BJ (cell line): ENCODE results near the gene ZNF670. TPM values are rescaled to one million over a fixed set of nuclear protein-coding genes. Genes with fewer than 3 reads are reported as not detected.

ENCODE experiments used
- CTCF ChIA-PET: fragments of 350-600 bp; formaldehyde crosslinking; extraction: SDS; loops from one replicate; lab custom pipeline; 2021; ENCODE audit warnings: antibody characterized with exemption, inconsistent platforms; lab: Yijun Ruan, JAX
- POLR2A ChIA-PET: fragments of 300-600 bp; sonication (Branson Sonifier 250); formaldehyde crosslinking; extraction: SDS; loops from one replicate; lab custom pipeline; 2021; ENCODE audit warnings: antibody characterized with exemption; lab: Charles Lee
- DNase-seq: peaks from one replicate; pipeline ENCODE4 v3.0.0-alpha.2; 2011; ENCODE audit warnings: low read depth
- H3K27me3 ChIP-seq: 2 replicates; pipeline ENCODE4 v1.6.0; 2011; ENCODE audit warnings: low read length; ENCODE audit not compliant: control insufficient read depth, insufficient read depth
- H3K36me3 ChIP-seq: 2 replicates; pipeline ENCODE4 v1.5.1; 2011; ENCODE audit warnings: low read length; ENCODE audit not compliant: control insufficient read depth, insufficient read depth
- H3K4me3 ChIP-seq: 2 replicates; pipeline ENCODE4 v1.5.1; 2011; ENCODE audit warnings: low read depth, mild to moderate bottlenecking, control low read depth, low read length
- CTCF ChIP-seq: IDR thresholded peaks from 2 replicates; pipeline ENCODE4 v1.5.1; 2011; ENCODE audit warnings: low read depth, mild to moderate bottlenecking, control low read depth, inconsistent platforms, low read length, moderate library complexity; ENCODE audit not compliant: insufficient read depth
- polyA plus RNA-seq: library from polyadenylated mRNA; depleted of rRNA; stranded (reverse); fragments of >200 nt; gene quantifications from 2 replicates; pipeline ENCODE4 v1.2.3, GENCODE V29; 2011

The ZNF670 gene
- polyA plus RNA-seq, 1 experiment: 0.66 TPM

GRCh38 chr1:247113733-247114271 is 35.2 kb upstream of the ZNF670 start:
- Histone ChIP-seq H3K36me3 (no peaks in the 10 kb centered on the region), H3K27me3 (no peaks in the 10 kb centered on the region), H3K4me3 (no peak overlapping the region)
- TF ChIP-seq CTCF: no peak
- no peak for DNase-seq
- ChIA-PET CTCF (no interaction called here), POLR2A (no interaction called here)

GRCh38 chr1:247113094-247113497 is 34.5 kb upstream of the ZNF670 start:
- no peak for TF ChIP-seq CTCF
- Histone ChIP-seq H3K36me3 (no peaks in the 10 kb centered on the region), H3K27me3 (no peaks in the 10 kb centered on the region), H3K4me3 (no peak overlapping the region)
- ChIA-PET CTCF (no interaction called here), POLR2A (no interaction called here)
- DNase-seq: no peak

- no peaks in the 10 kb centered on the region for H3K36me3 ChIP-seq
- CTCF ChIA-PET: no interaction called here
- no peak for TF ChIP-seq CTCF
- peak overlapping the region; percentile 58 for H3K4me3 ChIP-seq
- no peaks in the 10 kb centered on the region for H3K27me3 ChIP-seq
- POLR2A ChIA-PET: no interaction called here
- DNase-seq: no peak
These were observed 33.8 kb upstream of the ZNF670 start for GRCh38 chr1:247112479-247112781.

GRCh38 chr1:247111700-247112478 is 33.3 kb upstream of the ZNF670 start:
- Histone ChIP-seq H3K4me3 (peak overlapping the region; percentile 58), H3K27me3 (no peaks in the 10 kb centered on the region), H3K36me3 (no peaks in the 10 kb centered on the region)
- CTCF ChIA-PET: no interaction called here
- TF ChIP-seq CTCF: no peak
- DNase-seq: no peak
- POLR2A ChIA-PET: no interaction called here

GRCh38 chr1:247111259-247111699 is 32.7 kb upstream of the ZNF670 start:
- CTCF ChIA-PET: no interaction called here
- no peak for DNase-seq
- TF ChIP-seq CTCF: no peak
- Histone ChIP-seq H3K36me3 (no peaks in the 10 kb centered on the region), H3K27me3 (no peaks in the 10 kb centered on the region), H3K4me3 (peak overlapping the region; percentile 58)
- POLR2A ChIA-PET: no interaction called here
